Measurements from ENCODE around the gene VCAN.

VCAN gene

DNA sequence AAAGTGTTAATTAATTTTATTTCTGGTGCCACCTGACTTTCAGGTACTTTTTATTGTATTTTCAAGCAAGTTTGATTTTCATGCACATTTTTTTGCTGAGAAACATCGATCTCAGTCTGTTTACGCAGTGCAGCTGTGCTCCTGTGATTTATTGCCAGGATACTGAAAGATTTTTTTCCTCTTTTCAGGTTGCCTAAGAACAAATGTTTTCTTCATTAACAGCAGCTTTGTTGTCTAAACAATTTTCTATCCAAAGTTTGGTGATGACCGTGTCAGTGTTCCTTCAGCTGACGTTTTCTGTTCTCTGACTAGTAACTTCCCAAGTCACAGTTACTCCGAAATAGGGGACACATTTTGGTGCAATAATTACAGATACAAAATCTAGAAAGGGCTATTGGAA lies 78.1 kb downstream of the VCAN start:
- H2BK120ac ChIP-seq (ENCODE audit: low read depth, low read length), result no peak overlapping the region
- no peak overlapping the region for H3K4ac ChIP-seq (ENCODE audit: low read length)
- no peak overlapping the region for H4K91ac ChIP-seq (ENCODE audit: low read depth, low read length, poor library complexity)
- no peak overlapping the region for H3K27ac ChIP-seq (replicated peaks; ENCODE audit: low read length)
- H3K4me2 ChIP-seq (ENCODE audit: insufficient read depth, low read length, poor library complexity, severe bottlenecking), result no peak overlapping the region
- H3K4me3 ChIP-seq (ENCODE audit: low read length in 2 of 2), result no peak overlapping the region
- WGBS, 2 donors (ENCODE audit: extremely low coverage in 2 of 2, insufficient read length in 2 of 2, insufficient replicate concordance in 1 of 2), result no CpG with 5 or more reads among the region's 5 CpGs
- no peak overlapping the region for H2BK12ac ChIP-seq (ENCODE audit: low read length)
- H2BK5ac ChIP-seq (ENCODE audit: low read length), result no peak overlapping the region
- H3K18ac ChIP-seq (ENCODE audit: low read length), result no peak overlapping the region
- H2AFZ ChIP-seq (ENCODE audit: low read length), result no peak overlapping the region
- no peaks in the 10 kb centered on the region for H3K27me3 ChIP-seq (ENCODE audit: control insufficient read depth in 3 of 3, insufficient read depth in 3 of 3, low read depth in 1 of 3, low read length in 3 of 3)
- H2BK15ac ChIP-seq (ENCODE audit: low read length), result no peak overlapping the region
- no peak for DNase-seq (ENCODE audit: low spot score)
- no peaks in the 10 kb centered on the region for H3K79me1 ChIP-seq (ENCODE audit: low read depth, low read length)
- H3K23ac ChIP-seq (ENCODE audit: low read depth, low read length, poor library complexity), result no peak overlapping the region
- peaks cover 12 to 98% of the 10 kb centered on the region in 2 donors for H3K36me3 ChIP-seq (replicated peaks in 1 of 2; ENCODE audit: control insufficient read depth in 2 of 2, insufficient read depth in 2 of 2, low read length in 2 of 2)
- no peaks in the 10 kb centered on the region for H3K4me1 ChIP-seq (ENCODE audit: control insufficient read depth in 2 of 2, insufficient read depth in 1 of 2, low read depth in 1 of 2, low read length in 2 of 2)
- H3K9me3 ChIP-seq (replicated peaks in 1 of 2; ENCODE audit: control insufficient read depth in 2 of 2, insufficient read depth in 1 of 2, low read depth in 1 of 2, low read length in 2 of 2), result no peaks in the 10 kb centered on the region
- H3K14ac ChIP-seq (ENCODE audit: low read length), result no peak overlapping the region
- H4K8ac ChIP-seq (ENCODE audit: low read depth, low read length), result no peak overlapping the region
- no peak overlapping the region for H3K9ac ChIP-seq (ENCODE audit: low read depth, low read length, poor library complexity)
- no peak overlapping the region for H2AK5ac ChIP-seq (ENCODE audit: low read depth, low read length)

DNA sequence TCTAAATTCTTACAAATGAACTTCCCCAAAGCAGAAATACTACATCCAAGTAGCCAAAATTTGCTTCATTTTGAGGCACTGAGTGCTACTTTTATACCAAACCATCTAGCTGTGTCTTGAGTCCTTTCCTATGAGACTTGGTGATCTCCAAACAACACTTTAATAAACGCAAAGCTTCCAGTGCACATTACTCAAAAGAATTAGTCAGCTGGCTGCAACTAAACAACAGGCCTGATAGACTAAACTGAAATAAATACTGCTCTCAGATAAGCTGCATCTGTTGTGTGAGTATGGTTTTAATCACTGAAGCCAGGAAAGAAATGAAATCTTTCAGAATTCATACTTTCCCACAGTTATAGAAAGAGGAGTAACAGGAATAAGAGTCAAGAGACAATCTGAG lies 80.3 kb downstream of the VCAN start:
- no peak for DNase-seq (ENCODE audit: low spot score)
- WGBS, 2 donors (ENCODE audit: extremely low coverage in 2 of 2, insufficient read length in 2 of 2, insufficient replicate concordance in 1 of 2), result no CpG with 5 or more reads among the region's 1 CpG
- H3K79me1 ChIP-seq (ENCODE audit: low read depth, low read length), result no peaks in the 10 kb centered on the region
- peaks cover 15 to 98% of the 10 kb centered on the region in 2 donors for H3K36me3 ChIP-seq (replicated peaks in 1 of 2; ENCODE audit: control insufficient read depth in 2 of 2, insufficient read depth in 2 of 2, low read length in 2 of 2)
- H2BK5ac ChIP-seq (ENCODE audit: low read length), result no peak overlapping the region
- H2BK15ac ChIP-seq (ENCODE audit: low read length), result no peak overlapping the region
- no peak overlapping the region for H3K9ac ChIP-seq (ENCODE audit: low read depth, low read length, poor library complexity)
- no peak overlapping the region for H3K14ac ChIP-seq (ENCODE audit: low read length)
- H2AFZ ChIP-seq (ENCODE audit: low read length), result no peak overlapping the region
- no peak overlapping the region for H4K91ac ChIP-seq (ENCODE audit: low read depth, low read length, poor library complexity)
- H2BK12ac ChIP-seq (ENCODE audit: low read length), result no peak overlapping the region
- H2BK120ac ChIP-seq (ENCODE audit: low read depth, low read length), result no peak overlapping the region
- no peak overlapping the region for H3K23ac ChIP-seq (ENCODE audit: low read depth, low read length, poor library complexity)
- no peak overlapping the region for H4K8ac ChIP-seq (ENCODE audit: low read depth, low read length)
- H3K4me1 ChIP-seq (ENCODE audit: control insufficient read depth in 2 of 2, insufficient read depth in 1 of 2, low read depth in 1 of 2, low read length in 2 of 2), result no peaks in the 10 kb centered on the region
- no peak overlapping the region for H3K4me2 ChIP-seq (ENCODE audit: insufficient read depth, low read length, poor library complexity, severe bottlenecking)
- H3K27ac ChIP-seq (replicated peaks; ENCODE audit: low read length), result no peak overlapping the region
- H3K4ac ChIP-seq (ENCODE audit: low read length), result no peak overlapping the region
- no peak overlapping the region for H2AK5ac ChIP-seq (ENCODE audit: low read depth, low read length)
- H3K18ac ChIP-seq (ENCODE audit: low read length), result no peak overlapping the region
- H3K27me3 ChIP-seq (ENCODE audit: control insufficient read depth in 3 of 3, insufficient read depth in 3 of 3, low read depth in 1 of 3, low read length in 3 of 3), result no peaks in the 10 kb centered on the region
- no peaks in the 10 kb centered on the region for H3K9me3 ChIP-seq (replicated peaks in 1 of 2; ENCODE audit: control insufficient read depth in 2 of 2, insufficient read depth in 1 of 2, low read depth in 1 of 2, low read length in 2 of 2)
- no peak overlapping the region for H3K4me3 ChIP-seq (ENCODE audit: low read length in 2 of 2)

DNA sequence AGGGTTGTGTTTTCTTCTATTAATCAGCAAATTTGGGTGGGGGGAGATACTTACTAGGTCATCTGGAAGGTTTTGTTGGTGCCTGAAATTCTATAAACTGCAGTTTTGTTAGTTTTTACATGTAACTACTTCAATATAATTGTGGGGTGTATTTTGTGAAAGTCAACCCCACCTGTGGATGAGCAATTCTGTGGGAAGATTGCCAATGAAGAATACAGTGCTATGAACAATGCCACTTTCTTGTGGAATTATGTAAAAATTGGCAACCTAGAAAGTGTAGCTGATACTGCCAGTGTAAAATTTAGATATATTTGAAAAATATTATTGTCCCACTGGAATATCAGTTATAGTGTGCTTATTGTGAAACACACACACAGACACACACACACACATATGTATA lies 80.7 kb downstream of the VCAN start:
- H4K8ac ChIP-seq (ENCODE audit: low read depth, low read length), result no peak overlapping the region
- H3K27ac ChIP-seq (replicated peaks; ENCODE audit: low read length), result no peak overlapping the region
- H4K91ac ChIP-seq (ENCODE audit: low read depth, low read length, poor library complexity), result no peak overlapping the region
- no peaks in the 10 kb centered on the region for H3K4me1 ChIP-seq (ENCODE audit: control insufficient read depth in 2 of 2, insufficient read depth in 1 of 2, low read depth in 1 of 2, low read length in 2 of 2)
- no peak for DNase-seq (ENCODE audit: low spot score)
- H3K9ac ChIP-seq (ENCODE audit: low read depth, low read length, poor library complexity), result no peak overlapping the region
- no peak overlapping the region for H2BK5ac ChIP-seq (ENCODE audit: low read length)
- H2BK120ac ChIP-seq (ENCODE audit: low read depth, low read length), result no peak overlapping the region
- H2BK12ac ChIP-seq (ENCODE audit: low read length), result no peak overlapping the region
- no peak overlapping the region for H3K23ac ChIP-seq (ENCODE audit: low read depth, low read length, poor library complexity)
- H2AFZ ChIP-seq (ENCODE audit: low read length), result no peak overlapping the region
- H2AK5ac ChIP-seq (ENCODE audit: low read depth, low read length), result no peak overlapping the region
- H3K36me3 ChIP-seq (replicated peaks in 1 of 2; ENCODE audit: control insufficient read depth in 2 of 2, insufficient read depth in 2 of 2, low read length in 2 of 2), result peaks cover 10 to 98% of the 10 kb centered on the region in 2 donors
- no peak overlapping the region for H3K18ac ChIP-seq (ENCODE audit: low read length)
- H3K14ac ChIP-seq (ENCODE audit: low read length), result no peak overlapping the region
- no peaks in the 10 kb centered on the region for H3K9me3 ChIP-seq (replicated peaks in 1 of 2; ENCODE audit: control insufficient read depth in 2 of 2, insufficient read depth in 1 of 2, low read depth in 1 of 2, low read length in 2 of 2)
- no peak overlapping the region for H3K4me3 ChIP-seq (ENCODE audit: low read length in 2 of 2)
- H3K4me2 ChIP-seq (ENCODE audit: insufficient read depth, low read length, poor library complexity, severe bottlenecking), result no peak overlapping the region
- H2BK15ac ChIP-seq (ENCODE audit: low read length), result no peak overlapping the region
- H3K27me3 ChIP-seq (ENCODE audit: control insufficient read depth in 3 of 3, insufficient read depth in 3 of 3, low read depth in 1 of 3, low read length in 3 of 3), result no peaks in the 10 kb centered on the region
- no peaks in the 10 kb centered on the region for H3K79me1 ChIP-seq (ENCODE audit: low read depth, low read length)
- H3K4ac ChIP-seq (ENCODE audit: low read length), result no peak overlapping the region

DNA sequence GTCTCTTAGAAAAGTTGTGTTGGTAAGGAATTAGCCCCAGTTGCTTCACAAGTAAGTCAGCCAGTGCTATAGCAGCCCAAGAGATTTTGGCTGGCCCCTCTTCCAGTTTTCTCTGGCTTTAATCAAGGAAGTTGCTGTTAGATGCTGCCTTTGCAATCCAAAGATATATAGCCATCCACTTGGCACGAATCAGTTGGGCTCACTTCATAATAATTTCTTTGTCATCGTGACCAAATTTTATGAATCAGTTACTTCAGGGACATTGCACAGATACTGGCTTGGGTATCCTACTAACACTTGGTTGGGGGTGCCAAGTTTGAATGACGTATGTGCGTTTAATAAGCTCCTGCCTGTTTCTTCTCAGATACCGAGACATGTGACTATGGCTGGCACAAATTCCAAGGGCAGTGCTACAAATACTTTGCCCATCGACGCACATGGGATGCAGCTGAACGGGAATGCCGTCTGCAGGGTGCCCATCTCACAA lies 81.5 kb downstream of the VCAN start:
- Histone ChIP-seq H3K23ac (ENCODE audit: low read depth, low read length, poor library complexity) (no peak overlapping the region), H2AK5ac (ENCODE audit: low read depth, low read length) (no peak overlapping the region), H3K9ac (ENCODE audit: low read depth, low read length, poor library complexity) (no peak overlapping the region), H2BK120ac (ENCODE audit: low read depth, low read length) (no peak overlapping the region), H3K14ac (ENCODE audit: low read length) (no peak overlapping the region), H3K4me1 (ENCODE audit: control insufficient read depth in 2 of 2, insufficient read depth in 1 of 2, low read depth in 1 of 2, low read length in 2 of 2) (no peaks in the 10 kb centered on the region), H3K36me3 (replicated peaks in 1 of 2; ENCODE audit: control insufficient read depth in 2 of 2, insufficient read depth in 2 of 2, low read length in 2 of 2) (peaks cover 10 to 98% of the 10 kb centered on the region in 2 donors), H2BK15ac (ENCODE audit: low read length) (no peak overlapping the region), H3K4me3 (ENCODE audit: low read length in 2 of 2) (no peak overlapping the region), H3K4me2 (ENCODE audit: insufficient read depth, low read length, poor library complexity, severe bottlenecking) (no peak overlapping the region), H3K27ac (replicated peaks; ENCODE audit: low read length) (no peak overlapping the region), H4K8ac (ENCODE audit: low read depth, low read length) (no peak overlapping the region), H3K27me3 (ENCODE audit: control insufficient read depth in 3 of 3, insufficient read depth in 3 of 3, low read depth in 1 of 3, low read length in 3 of 3) (no peaks in the 10 kb centered on the region), H3K4ac (ENCODE audit: low read length) (no peak overlapping the region), H2AFZ (ENCODE audit: low read length) (no peak overlapping the region), H3K79me1 (ENCODE audit: low read depth, low read length) (no peaks in the 10 kb centered on the region), H2BK5ac (ENCODE audit: low read length) (no peak overlapping the region), H3K9me3 (replicated peaks in 1 of 2; ENCODE audit: control insufficient read depth in 2 of 2, insufficient read depth in 1 of 2, low read depth in 1 of 2, low read length in 2 of 2) (no peaks in the 10 kb centered on the region), H4K91ac (ENCODE audit: low read depth, low read length, poor library complexity) (no peak overlapping the region), H2BK12ac (ENCODE audit: low read length) (no peak overlapping the region), H3K18ac (ENCODE audit: low read length) (no peak overlapping the region)
- no CpG with 5 or more reads among the region's 9 CpGs for WGBS, 2 donors (ENCODE audit: extremely low coverage in 2 of 2, insufficient read length in 2 of 2, insufficient replicate concordance in 1 of 2)
- DNase-seq (ENCODE audit: low spot score), result no peak

Data from neuronal stem cell (in vitro differentiated cells).